COLO668 (cell line): ENCODE measurements around the gene C20orf173.

Experiments
- DNase-seq: peaks from one replicate; lab custom pipeline; 2025; ENCODE audit not compliant: unreplicated experiment; lab: John Stamatoyannopoulos, UW

C20orf173 gene

GRCh38 chr20:35508493-35509218 lies 20.8 kb downstream of the C20orf173 start:
- DNase-seq, result no peak

- DNase-seq, result no peak
Measured at GRCh38 chr20:35506872-35507638, 22.4 kb downstream of the C20orf173 start.

DNA sequence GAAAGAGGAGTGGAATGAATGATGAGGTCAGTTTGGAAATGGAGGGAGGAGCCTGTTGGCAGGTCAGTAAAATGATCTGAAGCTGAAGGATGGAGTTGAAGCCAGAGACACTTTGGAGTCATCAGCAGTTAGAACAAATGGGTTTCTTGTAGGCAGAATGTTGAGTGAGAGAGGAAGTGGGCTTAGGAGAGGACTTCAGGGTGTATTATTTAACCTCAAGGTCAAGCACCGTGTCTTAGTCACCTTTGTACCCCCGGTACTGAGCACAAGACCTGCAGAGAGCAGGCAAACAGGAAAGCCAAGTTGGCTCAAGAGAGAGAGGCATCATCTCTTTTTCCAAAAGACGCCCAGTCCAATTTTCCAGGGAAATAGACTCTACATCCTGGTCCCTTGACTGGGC lies 23.3 kb downstream of the C20orf173 start:
- no peak for DNase-seq

GRCh38 chr20:35504751-35505150 lies 24.7 kb downstream of the C20orf173 start:
- no peak for DNase-seq

GRCh38 chr20:35503841-35504561 lies 25.5 kb downstream of the C20orf173 start:
- no peak for DNase-seq

DNA sequence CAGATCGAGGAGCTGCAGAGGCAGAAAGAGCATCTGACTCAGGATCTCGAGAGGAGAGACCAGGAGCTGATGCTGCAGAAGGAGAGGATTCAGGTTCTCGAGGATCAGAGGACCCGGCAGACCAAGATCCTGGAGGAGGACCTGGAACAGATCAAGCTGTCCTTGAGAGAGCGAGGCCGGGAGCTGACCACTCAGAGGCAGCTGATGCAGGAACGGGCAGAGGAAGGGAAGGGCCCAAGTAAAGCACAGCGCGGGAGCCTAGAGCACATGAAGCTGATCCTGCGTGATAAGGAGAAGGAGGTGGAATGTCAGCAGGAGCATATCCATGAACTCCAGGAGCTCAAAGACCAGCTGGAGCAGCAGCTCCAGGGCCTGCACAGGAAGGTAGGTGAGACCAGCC lies 26.2 kb downstream of the C20orf173 start:
- no peak for DNase-seq

GRCh38 chr20:35502352-35502751 lies 27.1 kb downstream of the C20orf173 start:
- DNase-seq, result no peak

DNA sequence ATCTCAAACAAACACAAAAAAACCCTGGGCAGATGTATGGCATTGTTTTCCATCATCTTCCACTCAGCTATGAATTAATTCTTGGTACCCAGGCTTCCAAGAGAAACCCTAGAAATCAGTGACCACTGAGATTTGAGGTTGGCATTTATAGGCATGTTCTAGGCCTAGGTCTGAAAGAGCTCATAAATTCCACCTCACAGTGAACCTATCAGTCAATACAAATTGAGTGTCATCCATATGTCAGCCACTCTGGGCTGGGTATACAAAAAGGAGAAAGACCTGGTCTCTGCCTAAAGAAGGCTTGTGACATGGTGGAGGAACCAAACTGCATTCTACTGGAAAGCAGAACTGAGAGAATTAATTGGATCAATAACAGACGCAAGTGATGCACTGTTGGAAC lies 30.2 kb downstream of the C20orf173 start:
- DNase-seq, result no peak

- no peak for DNase-seq
Measured at GRCh38 chr20:35497780-35498189, 31.7 kb downstream of the C20orf173 start.

- no peak for DNase-seq
Measured at GRCh38 chr20:35497320-35497719, 32.1 kb downstream of the C20orf173 start.

GRCh38 chr20:35496481-35496880 lies 33.0 kb downstream of the C20orf173 start:
- DNase-seq, result no peak

DNA sequence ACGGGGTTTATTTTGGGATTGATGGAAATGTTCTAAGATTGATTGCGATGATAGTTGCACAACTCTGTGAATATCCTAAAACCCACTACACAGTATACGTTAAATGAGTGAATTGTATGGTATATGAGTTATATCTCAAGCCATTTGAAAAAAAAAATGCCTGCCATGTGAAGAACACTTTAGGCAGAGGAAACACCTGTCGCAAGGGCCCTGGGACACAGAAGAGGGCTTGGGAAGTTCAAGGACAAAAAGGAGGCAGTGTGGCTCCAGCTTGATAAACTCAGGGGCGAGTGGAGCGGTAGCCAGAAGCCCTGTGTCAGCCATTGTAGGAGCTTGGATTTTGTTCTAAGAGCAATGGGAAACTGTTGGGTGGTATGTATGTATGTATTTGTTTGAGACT lies 37.1 kb downstream of the C20orf173 start:
- DNase-seq, result no peak

DNA sequence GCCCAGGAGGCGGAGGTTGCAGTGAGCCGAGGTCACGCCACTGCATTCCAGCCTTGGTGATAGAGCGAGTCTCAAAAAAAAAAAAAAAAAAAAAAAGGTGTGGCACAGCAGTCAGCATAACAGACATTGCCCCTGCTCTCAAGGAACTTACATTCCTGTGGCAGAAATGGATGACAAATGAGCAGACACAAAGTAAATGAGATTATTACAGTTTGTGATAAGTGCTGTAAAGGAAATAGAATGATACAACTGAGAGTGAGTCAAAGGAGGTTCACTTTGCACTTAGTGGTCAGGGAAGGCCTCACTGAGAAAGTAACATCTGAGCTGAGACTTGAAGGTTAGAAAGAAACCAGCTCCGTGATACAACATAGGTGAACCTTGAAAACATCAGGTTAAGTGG lies 37.6 kb downstream of the C20orf173 start:
- no peak for DNase-seq

DNA sequence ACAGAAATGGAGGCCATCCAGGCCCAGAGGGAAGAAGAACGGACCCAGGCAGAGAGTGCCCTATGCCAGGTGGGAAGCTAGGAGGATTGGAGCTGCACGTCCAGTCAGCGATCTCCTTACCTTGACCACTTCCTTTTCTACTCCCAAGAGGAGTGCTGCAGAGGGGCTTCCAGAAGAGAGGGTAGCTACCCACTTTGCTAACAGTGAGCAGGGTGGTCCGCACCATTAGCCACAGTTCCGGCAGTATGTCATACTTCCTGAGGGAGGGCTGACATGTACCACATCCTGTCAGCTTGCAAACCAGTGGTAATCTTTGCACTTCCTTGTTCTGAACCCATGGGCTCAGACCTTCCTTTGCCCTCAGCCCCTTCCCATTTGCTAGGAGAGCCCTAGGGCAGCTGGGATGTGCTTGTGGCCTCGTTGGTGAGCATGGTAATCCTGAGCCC lies 38.7 kb downstream of the C20orf173 start:
- DNase-seq, result no peak

GRCh38 chr20:35489717-35490116 lies 39.7 kb downstream of the C20orf173 start:
- DNase-seq, result no peak

GRCh38 chr20:35487479-35487878 lies 42.0 kb downstream of the C20orf173 start:
- no peak for DNase-seq

GRCh38 chr20:35479798-35480197 lies 49.7 kb downstream of the C20orf173 start:
- no peak for DNase-seq

GRCh38 chr20:35478804-35479472 lies 50.5 kb downstream of the C20orf173 start:
- DNase-seq, result no peak
